GM19193 (cell line): ENCODE measurements around the gene SENP8.

Experiments
- POLR2A ChIP-seq: IDR thresholded peaks from 4 replicates; pipeline ENCODE4 v1.6.1; 2011; ENCODE audit not compliant: insufficient read depth, insufficient read length; ENCODE audit errors: extremely low read depth

Gene SENP8

DNA sequence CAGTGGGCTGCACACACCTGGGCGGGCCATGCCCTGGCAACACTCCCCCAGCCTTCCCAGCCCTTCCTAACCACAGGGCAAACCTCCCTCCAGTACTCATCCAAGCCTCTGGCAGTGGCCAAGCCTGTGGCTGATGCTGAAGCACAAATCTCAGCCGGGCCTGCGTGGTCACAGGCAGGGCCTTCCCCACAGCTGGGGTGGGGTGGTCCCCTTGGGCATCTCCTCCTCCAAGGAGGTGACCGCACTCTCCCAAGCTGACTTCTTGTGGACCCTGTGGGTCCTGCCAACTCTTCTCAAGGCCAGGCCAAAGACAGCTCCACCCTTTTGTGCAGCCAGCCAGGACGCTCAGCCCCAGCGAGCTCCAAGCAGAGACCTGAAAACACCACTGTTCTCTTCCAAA is 58.0 kb downstream of the SENP8 start:
- TF ChIP-seq POLR2A = no peak

GRCh38 chr15:72176743-72177142 is 58.5 kb downstream of the SENP8 start:
- TF ChIP-seq POLR2A = no peak

DNA sequence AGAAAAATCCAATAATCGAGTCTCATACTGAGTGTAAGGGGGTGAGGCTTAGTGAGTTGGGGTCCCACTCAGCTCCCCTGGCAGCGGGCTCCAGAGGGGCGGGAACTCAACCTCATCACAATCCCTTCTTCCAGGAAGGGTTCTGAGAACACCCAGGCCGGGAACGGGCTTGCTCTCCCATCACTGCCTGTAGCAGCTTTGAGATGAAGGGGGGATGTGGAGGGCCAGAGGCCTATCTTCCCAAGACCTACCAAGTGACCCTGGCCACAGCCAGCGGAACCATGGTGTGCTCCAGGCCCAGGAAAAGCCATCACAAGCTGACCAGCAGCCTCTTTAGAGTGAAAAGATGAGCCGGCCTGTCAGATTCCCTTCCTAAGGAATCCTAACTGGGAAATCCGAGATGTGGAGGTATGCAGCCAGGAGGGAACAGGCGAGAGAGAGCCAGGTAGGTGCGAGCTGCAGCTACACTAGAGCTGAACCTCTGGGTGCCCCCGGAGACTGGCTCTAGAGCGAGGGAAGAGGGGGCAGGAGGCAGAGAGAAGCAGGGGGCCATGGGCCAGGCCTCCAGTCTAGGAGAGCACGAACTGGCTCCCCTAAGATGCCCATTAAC is 60.9 kb downstream of the SENP8 start:
- TF ChIP-seq POLR2A = no peak

- TF ChIP-seq POLR2A = no peak
These were observed 61.9 kb downstream of the SENP8 start for GRCh38 chr15:72179950-72180581.

DNA sequence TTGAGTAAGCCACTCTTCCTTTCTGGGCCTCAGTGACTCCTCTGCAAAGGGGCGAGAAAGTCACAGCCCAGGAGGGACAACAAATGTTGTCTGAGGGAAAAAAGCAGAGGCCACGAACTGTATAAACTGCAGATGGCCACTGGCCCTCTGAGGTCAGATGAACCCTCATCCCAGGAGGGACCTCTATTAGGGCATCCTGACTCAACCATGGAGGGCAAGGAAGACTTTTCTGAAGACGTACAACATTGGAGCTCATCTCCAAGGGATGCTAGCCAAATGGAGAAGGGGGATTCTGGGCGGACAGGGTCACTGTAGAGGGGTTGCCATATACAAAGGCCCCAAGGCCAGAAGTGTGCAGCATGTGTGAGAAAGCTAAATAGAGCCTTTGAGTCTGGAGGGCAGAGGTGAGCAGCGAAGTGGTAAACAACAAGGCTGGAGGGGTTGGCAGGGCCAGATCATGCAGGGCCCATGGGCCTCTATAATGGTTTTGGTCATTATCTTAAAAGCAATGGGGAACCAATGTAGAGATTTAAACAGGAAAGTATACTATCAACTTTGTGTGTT is 62.6 kb downstream of the SENP8 start:
- no peak for TF ChIP-seq POLR2A

- TF ChIP-seq POLR2A = no peak
These were observed 64.0 kb downstream of the SENP8 start for GRCh38 chr15:72182244-72182643.

GRCh38 chr15:72182673-72183072 is 64.5 kb downstream of the SENP8 start:
- TF ChIP-seq POLR2A = no peak

GRCh38 chr15:72183781-72184164 is 65.6 kb downstream of the SENP8 start:
- no peak for TF ChIP-seq POLR2A

DNA sequence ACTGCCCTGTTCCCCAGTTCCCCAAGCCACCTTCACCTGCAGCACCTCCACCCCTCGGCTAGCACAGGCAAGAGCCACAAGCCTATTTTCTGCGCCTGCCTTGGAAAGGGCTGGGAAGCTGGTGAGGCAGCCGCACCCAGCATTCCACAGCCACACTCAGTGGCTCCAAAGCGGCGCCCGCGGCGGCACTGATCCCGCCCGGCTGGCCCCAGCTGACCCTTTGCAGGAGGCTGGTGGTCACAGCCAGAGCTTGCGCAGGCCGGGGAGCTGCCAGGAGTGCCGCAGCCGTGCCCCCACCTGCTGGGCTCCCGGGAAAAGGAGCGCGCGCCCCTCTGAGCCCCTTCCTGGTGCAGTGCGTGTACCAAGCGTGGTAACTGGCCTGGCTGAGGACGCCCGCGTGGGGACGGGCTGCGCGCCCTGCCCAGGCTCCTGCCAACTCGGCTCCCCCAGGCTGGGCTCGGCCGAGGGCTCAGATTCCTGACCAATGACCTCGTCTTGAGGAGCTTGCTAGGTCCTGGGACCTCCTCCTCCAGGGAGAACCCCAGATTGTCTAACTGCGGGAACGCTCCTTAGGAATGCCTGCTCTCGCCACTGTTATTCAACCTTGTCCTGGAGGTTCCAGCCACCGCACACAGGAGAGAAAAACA is 66.1 kb downstream of the SENP8 start:
- no peak for TF ChIP-seq POLR2A

- no peak for TF ChIP-seq POLR2A
These were observed 71.2 kb downstream of the SENP8 start for GRCh38 chr15:72189250-72189902.

- TF ChIP-seq POLR2A = no peak
These were observed 74.2 kb downstream of the SENP8 start for GRCh38 chr15:72192416-72192815.
